T-helper 1 cell (primary cell): Measurements from ENCODE around the gene XKR3.
"Not testable (repeated sequence)": the region's sequence is repeated elsewhere in the genome, so short reads cannot be mapped to it uniquely, and the experiment has no call there.

Source experiments
- DNase-seq, 5 donors: peaks; one replicate each; pipeline ENCODE4 v3.0.0-alpha.2; 2012 to 2020

XKR3 gene

DNA sequence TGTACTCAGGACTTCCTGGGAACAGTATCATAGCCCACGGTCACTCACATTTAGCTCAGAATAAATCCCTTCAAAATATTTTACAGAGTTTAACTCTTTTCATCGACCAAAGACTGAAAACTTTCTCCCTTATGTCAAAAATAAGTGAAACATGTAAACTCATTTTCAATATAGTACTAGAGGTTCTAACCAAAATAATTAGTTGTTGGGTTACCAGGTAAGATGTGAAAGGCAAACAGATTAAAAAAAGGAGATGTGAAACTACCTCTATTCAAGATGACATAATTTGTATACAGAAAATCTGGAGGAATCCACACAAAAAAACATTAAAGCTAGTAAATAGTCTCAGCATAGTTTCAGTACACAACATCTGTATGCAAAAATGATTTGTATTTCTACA is 20.3 kb downstream of the XKR3 start:
- DNase-seq: no peak

DNA sequence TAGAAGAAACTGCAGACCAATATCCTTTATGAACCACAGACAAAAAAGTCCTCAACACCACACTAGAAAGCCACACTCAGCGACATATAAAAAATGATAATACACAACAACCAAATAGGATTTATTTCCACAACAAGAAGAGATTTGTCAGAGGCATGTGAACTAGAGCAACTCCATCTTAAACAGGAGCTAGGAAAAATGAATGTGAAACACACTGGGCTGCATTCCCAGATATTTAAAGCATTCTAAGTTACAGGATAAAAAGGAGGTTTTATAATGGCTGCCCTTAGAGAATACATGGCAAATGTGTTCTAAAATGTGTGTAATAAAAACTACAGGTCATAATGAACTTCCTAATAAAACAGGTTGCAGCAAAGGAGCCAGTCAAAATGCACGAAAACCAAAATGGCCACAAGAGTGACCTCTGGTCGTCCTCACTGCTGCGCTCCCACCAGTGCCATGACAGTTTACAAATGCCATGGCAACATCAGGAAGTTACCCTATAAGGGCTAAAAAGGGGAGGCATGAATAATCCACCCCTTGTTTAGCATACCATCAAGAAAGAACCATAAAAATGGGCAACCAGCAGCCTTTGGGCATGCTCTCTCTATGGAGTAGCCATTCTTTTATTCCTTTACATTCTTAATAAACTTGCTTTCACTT is 21.8 kb downstream of the XKR3 start:
- no peak for DNase-seq

GRCh38 chr22:16801571-16801970 is 23.6 kb downstream of the XKR3 start:
- no peak for DNase-seq

DNA sequence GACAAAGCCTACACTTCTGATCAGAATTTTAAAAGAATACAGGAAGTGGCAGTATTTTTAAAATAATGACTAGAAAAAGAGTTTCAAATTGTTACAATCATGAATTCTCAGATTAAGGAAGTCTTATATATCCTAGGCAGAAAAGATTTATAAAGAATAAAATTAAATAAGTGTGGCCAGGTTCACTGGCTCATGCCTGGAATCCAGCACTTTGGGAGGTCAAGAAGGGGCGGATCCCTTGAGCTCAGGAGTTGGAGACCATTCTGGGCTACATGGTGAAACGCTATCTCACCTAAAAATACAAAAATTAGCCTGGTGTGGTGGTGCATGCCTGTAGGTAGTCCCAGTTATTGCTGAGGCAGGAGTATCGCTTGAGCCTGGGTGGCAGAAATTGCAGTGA is 24.1 kb downstream of the XKR3 start:
- no peak for DNase-seq

DNA sequence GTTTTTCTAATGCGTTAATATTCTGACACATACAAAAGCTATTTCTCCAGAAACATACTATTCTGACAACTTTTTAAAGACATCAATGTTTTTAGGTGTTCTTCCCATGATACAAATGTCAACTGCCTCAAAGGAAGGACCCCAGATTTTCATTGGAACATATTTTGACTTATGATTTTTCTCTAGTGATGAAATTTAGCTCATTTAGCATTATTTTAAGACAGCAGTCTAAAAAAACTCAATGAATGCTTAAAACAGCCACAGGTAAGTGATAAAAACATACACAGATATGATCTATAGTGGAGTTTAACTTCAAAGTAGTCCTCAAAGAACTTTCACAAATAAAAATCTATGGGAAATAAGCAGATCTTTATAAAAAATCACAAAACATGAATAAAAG is 24.9 kb downstream of the XKR3 start:
- no peak for DNase-seq

DNA sequence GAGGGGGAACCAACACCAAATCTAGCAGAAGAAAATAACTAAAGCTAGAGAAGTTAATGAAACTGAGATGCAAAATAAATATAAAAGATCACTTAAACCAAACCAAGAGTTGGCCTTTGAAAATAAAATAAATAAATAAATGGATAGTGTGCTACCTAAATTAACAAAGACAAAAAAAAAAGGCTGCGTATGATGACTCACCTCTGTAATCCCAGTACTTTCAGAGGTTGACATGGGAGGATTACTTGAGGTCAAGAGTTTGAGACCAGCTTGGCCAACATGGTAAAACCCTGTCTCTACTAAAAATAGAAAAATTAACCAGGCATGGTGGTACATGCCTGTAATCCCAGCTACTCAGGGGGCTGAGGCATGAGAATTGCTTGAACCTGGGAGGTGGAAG is 29.7 kb downstream of the XKR3 start:
- DNase-seq: not testable (repeated sequence)

DNA sequence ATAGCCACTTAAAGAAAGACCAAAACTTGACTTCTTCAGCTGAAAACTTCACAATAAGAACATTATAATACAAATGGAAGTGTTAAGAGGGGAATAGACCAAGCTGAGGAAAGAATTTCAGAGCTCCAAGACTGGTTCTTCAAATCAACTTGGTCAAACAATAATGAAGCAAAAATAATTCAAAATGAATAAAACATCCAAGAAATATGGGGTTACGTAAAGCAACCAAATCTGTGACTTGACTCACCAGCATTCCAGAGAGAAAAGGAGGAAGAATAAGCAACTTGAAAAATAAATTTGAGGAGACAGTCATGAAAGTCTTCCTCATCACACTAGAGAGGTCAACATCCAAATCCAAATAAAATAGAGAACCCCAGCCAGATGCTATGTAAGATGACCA is 31.4 kb downstream of the XKR3 start:
- DNase-seq: no peak

DNA sequence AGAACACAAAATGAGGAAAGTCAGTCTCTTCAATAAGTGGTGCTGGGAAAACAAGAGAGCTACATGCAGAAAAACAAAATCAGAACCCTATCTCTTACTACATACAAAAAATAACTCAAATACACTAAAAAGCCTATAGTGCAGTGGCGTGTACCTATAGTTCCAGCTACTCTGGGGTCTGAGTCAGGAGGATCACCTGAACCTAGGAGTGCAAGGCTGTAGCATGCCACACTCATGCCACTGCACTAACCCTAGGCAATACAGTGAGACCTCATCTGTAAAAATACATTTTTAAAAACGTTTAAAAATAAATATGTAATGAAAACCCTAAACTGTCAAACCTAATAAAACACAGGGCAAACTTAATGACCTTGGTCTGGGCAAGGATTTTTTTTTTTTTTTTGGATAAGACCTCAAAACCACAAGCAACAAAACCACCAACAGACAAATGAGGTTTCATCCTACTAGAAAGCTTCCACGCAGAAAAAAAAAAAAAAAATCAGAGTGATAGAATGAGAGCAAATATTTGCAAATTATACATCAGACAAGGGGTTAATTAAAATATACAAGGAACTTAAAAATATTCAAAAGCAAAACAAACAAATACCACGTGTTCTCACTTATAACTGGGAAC is 35.2 kb downstream of the XKR3 start:
- no peak for DNase-seq

- DNase-seq: no peak
Measured at GRCh38 chr22:16783930-16784354, 41.3 kb downstream of the XKR3 start.

DNA sequence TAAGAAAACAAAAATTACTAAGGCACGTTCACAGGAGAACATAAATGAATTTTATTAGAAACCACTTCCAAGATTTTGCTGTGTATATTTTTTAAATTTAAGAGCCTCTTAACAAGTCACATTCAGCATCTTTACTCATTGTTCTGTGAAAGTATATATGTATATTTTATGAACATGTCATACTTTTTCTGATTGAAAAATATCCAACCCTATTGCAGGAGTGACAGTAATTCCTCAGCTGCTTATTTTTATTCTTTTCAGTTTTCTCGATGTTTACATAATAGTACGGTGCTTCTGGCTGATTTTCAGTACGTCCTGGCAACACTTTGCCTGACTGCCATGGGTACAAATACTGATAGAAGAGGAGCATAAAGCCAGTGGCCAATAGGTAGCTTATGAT is 41.8 kb downstream of the XKR3 start:
- DNase-seq: no peak

- DNase-seq: no peak
Measured at GRCh38 chr22:16781764-16782329, 43.4 kb downstream of the XKR3 start.

DNA sequence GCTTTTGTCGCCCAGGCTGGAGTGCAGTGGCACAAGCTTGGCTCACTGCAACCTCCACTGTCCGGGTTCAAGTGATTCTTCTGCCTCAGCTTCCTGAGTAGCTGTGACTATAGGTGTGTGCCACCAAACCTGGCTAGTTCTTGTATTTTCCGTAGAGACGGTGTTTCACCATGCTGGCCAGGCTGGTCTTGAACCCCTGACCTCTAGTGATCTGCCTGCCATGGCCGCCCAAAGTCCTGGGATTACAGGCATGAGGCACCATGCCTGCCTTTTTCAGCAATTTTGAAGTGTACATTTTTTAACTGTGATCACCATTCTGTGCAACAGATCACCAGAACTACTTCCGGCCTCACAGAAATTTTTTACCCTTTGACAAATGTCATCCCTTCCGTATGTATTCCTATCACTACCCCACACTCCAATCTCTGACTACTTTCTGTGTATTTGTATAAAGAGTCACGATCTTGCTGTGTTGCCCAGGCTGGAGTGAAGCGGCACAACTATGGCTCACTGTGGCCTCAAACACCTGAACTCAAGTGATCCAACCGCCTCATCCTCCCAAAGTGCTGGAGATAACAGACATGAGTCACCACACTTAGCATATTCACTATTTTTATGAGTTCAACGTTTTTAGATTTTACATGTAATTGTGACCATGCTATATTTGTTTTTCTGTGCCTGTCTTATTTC is 44.0 kb downstream of the XKR3 start:
- no peak for DNase-seq

DNA sequence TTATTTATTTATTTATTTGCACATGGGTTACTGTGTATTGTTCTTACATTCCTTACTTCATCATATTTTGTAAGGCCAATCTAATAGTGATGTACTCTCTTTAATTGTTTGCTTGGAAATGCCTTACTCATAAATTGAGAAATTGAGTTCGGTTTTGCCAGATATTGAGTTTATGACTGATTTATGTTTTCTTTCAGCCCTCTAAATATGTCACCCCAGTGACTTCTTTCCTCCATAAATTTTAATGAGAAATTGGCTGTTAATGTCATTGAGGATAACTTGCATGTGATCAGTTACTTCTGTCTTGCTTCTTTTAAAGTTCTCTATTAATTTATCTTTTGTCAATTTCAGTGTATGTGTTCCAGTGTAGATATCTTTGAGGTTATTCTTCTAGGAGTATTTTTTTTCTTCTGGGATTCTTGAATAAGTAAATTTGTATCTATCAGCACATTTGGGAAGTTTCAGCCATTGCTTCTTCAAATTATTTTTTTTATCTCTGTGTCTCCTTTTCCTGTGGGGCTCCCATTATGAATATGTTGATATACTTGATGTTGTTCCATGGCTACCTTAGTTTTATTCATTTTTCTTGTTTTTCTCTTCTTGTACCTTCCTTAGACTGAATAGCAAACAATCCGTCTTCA is 47.8 kb downstream of the XKR3 start:
- no peak for DNase-seq

DNA sequence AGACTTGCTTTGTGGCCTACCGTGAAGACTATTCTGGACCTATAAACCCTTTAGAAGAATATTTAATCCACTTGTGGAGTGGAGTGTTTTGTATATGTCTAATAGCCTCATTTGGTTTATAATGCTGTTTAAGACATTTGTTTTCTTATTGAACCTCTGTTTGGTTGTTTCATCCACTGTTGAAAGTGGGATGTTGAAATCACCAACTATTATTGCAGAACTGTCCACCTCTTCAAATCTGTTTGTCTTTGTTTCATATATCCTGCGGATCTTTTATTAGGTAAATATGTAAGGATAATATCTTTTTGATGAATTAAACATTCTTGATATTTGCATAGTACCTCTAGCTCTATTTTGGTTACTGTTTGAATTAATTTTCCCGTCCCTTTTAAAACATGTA is 49.1 kb downstream of the XKR3 start:
- DNase-seq: no peak

DNA sequence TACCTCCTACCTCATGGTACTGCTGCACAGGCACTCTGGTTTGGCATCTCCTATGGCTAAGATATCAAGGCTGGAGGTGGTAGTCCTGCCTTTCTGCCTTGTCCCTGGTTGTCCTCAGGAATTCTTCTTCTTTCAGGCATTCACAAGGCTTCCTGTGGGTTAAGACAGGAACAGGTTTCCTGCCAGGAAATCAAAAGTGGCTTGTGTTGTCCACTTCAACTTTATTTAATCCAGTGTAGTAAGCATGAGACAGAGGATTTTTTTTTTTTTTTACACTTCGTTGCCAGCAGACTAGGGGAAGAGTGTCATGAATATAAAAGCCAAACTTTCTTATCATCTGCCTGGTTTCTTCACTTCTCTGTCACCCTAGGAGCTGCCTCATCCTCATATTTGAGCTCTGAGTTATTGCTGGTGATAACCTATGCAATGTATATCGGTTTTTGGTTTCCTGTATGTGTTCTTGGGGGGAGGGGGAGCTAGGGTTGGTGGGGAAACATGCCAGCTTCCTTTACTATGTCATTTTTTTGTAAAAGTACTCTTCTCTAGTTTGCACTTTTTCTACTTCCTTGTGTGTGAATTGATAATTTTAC is 50.2 kb downstream of the XKR3 start:
- no peak for DNase-seq

GRCh38 chr22:16771569-16771968 is 53.6 kb downstream of the XKR3 start:
- not testable (repeated sequence) for DNase-seq

- DNase-seq: not testable (repeated sequence)
Measured at GRCh38 chr22:16767927-16768326, 57.3 kb downstream of the XKR3 start.

DNA sequence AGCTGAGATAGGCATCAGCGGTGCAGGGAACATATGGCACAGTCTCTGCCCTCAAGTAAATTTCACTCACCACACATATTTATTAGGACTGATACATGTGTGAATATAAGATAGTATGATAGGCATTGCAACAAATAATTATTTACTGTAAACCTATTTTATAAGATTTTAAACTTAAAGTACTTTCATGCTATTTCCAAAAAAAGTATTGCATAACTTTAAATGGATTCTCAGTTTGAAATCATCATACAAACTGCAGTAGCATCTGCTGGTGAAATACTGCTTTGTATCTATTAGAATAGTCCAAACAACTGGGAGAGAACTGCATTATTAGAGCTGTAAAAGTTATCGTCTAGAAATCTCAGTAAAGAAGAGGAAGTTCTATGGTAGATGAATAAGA is 63.0 kb downstream of the XKR3 start:
- not testable (repeated sequence) for DNase-seq

GRCh38 chr22:16760416-16760815 is 64.8 kb downstream of the XKR3 start:
- DNase-seq: not testable (repeated sequence)

DNA sequence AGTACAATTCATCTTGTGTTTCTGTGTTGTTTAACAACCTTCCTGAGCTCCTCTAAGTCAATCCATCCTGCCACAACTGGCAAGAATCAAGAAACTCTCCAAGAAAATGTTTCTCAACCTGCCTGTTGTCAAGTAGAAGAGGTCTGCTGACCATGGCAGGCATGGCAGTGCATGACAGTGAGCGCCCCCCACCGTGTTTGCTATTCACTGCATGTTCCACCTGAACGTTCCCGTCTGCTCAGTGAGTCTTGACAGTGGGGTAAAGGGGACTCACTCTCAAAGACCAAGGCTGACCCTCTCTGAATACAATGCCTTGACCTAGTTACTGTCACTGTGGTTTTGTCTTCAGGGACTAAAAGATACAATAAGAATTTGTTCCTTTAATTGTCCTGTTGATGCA is 75.9 kb downstream of the XKR3 start:
- not testable (repeated sequence) for DNase-seq

GRCh38 chr22:16748160-16748929 is 76.9 kb downstream of the XKR3 start:
- not testable (repeated sequence) for DNase-seq
